CD4-positive, alpha-beta T cell treated with Interleukin-2 at 100 ng/mL for 4 hours (primary cell): ENCODE measurements around the gene CELSR1.
"Not testable (repeated sequence)": the region's sequence is repeated elsewhere in the genome, so short reads cannot be mapped to it uniquely, and the experiment has no call there.

Source experiments
- DNase-seq: peaks from one replicate; pipeline ENCODE4 v3.0.0-alpha.2; 2020; ENCODE audit warnings: low spot score

The CELSR1 gene

DNA sequence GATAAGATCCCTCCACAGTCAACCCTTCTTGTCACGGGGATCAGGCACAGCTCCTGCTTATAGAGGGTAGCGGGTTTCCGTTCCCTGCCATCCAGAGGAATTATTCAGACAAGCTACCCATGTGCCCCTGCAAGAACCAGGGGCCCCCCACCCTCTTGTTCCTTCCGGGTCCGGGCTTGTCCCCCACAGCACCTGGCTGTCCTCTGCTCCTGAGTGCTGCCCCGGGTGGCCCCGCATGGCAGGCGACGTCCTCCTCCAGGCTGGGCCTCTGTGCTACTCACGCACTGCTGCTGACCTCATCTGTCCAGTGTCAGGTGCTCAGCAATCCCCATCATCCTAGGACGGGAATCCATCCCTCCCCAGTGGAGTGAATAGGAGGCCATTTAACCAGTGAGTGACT, 24.7 kb downstream of the CELSR1 start:
- DNase-seq = no peak

DNA sequence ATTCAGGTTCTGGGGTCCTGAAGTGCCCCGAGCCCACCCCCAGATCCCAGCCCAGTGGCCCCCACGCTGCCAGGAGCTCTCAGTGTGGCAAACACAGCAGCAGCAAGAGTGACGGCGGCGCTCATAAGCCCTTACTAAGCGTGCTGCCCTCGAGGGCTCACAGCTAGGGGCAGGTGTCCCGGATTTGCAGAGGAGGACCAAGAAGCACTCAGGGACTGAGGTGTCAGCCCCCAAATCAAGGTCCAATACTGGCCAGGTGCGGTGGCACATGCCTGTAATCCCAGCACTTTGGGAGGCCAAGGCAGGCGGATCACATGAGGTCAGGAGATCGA, 25.4 kb downstream of the CELSR1 start:
- DNase-seq = no peak

DNA sequence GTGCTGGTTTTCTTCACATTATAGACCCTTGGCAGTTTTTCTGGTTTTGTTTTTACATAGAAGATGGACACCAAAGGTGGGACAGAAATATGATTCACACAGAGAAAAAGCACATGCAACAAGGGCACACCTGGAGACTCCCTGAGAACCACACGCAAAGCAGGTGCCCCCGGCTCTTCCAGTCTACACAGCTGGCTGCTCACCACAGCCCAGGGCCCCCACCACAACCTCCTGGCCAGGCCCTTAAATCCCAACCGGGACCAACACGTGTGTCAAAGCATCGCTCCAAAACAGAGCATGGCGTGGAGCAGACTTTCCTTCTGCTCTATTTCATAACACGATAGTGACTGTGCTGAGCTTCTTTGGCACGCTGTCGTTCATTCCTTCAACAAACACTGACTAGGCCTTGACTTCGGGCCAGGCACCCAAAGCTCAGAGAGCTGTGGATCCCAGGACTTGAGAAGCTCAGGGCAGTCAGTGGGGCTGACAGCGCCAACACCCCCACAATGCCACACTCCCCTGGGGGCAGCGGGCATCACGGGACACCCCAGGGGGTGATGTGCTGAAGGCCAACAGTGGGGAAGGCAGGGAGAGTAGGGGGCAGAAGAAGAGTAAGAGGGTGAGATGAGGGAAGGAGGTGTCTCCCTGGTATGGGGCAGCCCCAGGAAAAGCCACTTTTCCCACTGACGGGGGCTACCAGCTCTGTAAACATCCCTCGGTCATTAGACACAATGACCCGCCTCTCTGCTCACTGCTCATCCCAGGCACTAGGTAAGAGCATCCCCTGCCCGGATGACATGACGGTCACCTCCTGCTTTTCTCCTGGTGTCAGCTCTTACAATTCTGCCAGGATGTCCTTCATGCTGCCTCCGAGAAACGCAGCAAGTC, 26.0 kb downstream of the CELSR1 start:
- no peak for DNase-seq

DNA sequence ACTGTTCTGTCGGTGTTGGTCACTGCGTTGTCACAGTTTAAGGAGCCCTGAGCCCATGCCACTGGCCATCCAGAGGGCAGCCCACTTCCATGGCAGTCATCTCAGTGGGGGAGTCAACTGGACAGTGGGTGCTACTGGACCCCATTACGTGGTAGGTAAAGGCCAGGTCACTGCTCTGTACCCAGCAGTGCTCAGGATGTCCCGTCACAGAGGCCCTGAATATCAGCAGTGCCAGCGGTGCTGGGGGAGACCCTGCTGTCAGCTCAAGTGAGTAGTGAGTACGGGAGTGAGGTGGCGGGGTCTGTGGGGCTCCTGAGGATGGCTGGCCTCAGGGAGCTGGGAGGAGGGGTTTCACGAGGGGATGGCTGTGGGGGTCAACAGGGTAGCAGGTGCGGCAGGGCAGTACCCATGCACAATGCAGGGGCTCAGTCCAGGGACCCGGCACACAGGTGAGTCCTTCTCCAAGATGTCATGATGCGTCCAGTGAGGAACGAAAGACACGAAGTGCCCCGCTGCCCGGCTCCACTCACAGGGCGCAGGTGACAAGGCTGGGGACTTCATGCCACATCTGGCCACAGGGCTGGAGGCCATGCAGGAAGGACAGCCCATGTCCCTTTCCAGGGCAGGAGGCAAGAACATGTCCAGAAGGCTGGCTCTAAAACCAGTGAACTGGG, 27.9 kb downstream of the CELSR1 start:
- no peak for DNase-seq

DNA sequence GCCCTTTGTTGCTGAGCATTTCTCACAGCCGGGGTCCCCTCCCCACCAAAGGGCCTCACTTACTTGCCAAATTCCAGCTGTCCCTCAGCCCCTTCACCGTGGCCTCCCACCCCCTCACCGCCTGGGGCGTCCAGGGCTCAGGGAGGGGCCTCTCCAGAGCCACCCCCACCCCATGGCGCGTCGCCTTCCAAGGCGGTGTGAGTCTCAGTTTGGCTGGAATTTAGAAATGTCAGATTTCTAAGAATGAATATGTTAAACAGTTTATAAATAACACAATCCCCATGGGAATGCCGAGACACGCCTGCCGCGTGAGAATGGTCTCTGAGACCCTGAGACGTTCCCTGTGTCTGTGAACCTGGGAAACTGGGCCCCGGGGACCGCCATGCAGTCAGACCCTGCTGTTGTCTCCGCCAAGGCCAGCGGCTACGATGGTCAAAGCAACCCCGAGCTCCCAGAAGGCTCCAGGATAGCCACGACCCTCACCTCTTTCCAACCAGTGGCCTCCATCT, 28.9 kb downstream of the CELSR1 start:
- DNase-seq = no peak

DNA sequence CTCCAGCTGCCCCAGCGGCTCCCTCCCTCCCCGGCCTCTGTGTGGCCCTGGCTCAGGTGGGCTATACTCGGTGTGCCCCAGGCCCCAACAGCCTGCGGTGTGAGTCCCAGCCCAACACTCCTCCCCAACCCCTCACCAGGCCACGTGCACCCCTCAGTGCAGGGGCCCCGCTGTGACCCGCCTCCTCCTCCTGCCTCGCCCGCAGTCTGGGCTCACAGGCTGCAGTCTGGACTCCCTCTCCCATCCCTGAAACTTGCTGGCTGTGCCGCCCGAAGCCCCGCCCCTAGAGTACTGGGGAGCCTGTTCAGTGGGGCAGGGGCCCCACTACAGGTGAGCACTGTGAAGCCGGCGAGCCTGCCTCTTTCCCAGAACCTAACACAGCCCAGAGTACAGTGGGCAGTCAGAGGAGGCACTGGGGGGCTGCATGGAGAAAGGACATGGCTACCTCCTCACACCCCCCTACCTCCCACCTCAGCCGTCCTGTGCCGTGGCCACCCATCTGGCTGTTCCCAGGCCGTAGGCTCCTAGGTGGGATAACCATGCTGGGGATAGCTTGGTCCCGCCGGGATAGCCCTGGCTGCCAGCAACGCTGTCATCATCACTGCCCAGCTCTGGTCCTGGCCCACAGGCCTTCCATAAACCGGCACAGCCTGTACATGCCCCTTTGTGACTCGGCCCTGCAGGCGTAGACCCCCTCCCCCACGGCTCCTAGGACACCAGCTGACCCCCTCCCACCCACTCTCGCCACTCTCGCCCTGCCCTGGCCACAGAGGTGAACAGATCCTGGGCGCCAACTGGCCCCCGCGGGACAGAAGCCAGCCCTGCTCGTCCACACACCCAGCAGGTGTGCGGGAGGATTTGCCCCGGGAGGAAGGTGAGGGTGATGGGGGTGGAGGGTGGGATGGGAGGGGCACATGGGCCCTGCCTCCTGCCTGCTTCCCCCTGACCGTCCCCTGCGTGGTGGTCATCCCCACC, 29.7 kb downstream of the CELSR1 start:
- no peak for DNase-seq

DNA sequence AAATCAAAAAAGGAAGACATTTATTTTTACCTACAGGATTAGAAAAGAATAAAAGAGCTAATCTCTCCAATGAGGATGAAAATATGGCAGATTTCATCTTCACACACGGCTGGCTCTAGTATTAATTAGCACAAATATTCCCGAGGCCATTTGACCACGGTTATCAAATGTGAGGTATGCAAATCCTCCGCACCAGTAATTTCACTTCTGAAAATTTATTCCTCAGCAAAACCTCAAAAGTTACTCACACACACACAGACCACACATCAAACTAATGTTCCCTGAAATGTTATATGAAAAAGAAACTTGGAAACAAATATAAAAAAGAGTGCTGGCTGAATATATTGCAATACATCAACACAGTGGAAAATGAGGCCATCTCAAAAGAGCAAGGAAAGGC, 32.8 kb downstream of the CELSR1 start:
- DNase-seq = no peak

DNA sequence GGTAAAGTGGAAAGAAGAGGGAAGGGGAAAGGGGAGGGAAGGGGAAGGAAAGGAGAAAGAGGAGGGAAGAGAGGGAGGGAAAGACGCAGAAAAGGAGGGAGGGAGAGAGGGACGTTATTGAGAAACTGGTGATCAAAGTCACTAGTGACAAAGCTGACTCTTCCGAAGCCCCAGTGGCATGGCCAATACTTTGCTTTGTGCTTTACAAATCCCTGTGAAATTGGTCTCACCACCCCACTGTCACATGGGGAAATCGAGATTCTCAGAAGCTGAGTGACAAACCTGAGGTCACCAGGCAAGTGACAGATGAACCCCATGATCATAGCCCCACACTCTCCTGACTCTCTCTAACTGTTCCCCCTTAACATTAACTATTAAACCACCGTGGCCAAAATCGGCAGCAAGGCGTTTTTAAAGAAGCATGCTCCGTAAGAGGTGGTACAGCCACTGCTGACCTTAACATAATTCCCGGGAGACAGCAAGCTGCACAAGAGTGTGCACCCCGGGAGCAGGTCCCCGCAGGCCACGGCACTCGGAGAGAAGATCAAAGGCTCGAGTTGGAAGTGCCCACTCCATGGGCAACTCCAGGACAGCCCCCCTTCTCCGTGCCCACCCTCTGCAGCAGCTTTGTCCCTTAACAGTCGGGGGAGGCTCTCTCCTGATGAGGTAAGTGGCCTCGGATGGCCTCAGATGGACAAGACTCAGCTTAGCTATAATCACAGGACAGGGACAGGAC, 34.8 kb downstream of the CELSR1 start:
- DNase-seq = no peak

DNA sequence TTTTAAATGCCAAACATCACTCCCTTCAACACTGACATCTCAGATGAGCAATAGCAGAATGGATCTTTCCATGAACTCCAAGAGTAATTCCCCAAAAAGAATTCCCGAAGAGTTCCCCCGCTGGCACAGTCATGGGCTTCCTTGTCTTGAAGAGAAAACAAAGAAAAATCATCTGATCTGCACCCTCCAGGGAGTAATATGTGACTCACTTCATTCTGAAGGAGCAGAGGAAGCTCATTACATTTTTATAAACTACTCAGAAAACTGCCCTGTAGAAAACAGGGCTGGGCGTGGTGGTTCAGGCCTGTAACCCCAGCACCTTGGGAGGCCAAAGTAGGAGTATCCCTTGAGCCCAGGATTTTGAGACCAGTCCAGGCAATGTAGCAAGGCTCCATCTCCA, 35.7 kb downstream of the CELSR1 start:
- no peak for DNase-seq

DNA sequence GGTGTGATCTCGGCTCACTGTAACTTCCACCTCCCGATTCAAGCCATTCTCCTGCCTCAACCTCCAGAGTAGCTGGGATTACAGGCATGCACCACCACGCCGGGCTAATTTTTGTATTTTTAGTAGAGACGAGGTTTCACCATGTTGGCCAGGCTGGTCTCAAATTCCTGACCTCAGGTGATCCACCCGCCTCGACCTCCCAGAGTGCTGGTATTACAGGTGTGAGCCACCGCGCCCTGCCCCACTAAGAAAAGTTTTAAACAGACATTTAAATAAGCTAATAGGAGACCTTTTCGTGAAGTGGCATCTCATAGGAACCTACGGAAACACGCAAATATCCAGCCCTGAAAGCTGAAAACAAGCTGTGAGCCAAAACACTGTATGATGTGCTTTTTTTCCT, 36.2 kb downstream of the CELSR1 start:
- DNase-seq = not testable (repeated sequence)

DNA sequence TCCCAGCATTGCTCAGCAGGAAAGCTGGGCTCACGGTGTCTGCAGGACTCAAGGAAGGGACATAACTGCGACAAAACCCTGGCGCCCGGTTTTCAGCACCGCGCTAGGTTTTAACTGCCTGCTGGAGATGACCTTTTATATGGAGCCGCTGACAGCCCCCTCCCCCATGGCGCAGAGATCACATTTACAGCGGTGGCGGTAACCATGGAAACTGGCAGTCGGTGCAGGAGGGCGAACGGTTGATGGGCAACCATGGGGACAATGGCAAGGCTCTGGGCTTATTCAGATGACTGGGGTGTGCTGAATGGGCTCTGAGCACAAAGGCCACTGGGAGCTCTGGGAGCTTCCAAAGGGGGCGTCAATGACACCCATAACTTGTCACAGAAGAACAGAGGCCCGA, 37.2 kb downstream of the CELSR1 start:
- DNase-seq = no peak

DNA sequence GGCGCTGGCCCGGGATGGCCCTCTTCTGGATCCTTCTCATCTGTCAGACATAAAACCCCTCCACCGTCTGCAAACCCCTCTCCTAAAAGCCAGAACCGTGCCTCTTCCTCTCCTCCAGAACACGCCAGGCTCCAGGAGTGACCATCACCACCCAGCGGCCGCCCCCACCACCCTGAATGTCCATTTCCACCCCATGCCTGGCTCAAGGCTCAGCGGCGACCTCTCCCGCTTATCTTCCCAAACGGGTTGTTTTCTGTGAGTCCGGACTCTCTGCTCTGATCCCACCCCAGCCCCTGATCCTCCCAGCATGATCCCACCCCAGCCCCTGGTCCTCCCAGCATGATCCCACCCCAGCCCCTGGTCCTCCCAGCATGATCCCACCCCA, 37.6 kb downstream of the CELSR1 start:
- DNase-seq = no peak

DNA sequence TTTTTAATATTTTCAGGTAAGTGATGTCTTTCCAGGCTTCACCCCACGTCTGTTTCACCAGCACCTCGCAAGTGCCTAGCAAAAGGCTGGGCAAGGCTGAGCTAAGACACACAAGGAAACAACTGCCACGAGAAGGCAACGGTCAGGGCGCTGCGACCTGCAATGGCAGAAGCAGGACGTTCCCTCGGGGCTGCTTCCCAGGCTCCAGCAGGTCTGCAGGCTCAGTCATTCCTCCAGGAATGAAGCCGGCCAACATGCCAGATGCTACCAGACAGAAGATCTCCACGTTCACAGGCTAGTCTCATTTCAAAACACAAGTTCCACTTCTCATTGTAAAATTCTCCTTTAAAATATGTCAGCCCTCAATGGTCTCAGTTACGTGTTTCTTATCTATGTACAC, 45.5 kb downstream of the CELSR1 start:
- no peak for DNase-seq

DNA sequence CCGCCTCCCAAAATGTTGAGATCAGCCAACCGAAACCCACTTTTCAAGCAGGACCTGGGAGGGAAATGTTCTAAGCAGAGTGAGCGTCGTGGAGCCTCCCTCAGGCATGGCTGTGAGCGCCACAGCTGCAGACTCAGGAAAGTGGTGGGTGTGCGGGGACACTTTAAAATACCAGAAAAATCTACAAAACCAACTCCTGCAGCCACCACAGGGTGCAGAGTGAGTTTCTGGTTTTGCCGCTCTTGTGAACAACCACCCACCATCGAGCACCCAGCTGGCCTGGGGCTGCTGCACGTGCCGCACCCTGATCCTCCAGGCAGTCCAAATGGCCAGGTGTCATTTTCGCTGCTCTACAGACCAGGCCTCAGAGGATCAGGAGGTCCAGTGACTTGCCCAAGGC, 46.9 kb downstream of the CELSR1 start:
- no peak for DNase-seq

DNA sequence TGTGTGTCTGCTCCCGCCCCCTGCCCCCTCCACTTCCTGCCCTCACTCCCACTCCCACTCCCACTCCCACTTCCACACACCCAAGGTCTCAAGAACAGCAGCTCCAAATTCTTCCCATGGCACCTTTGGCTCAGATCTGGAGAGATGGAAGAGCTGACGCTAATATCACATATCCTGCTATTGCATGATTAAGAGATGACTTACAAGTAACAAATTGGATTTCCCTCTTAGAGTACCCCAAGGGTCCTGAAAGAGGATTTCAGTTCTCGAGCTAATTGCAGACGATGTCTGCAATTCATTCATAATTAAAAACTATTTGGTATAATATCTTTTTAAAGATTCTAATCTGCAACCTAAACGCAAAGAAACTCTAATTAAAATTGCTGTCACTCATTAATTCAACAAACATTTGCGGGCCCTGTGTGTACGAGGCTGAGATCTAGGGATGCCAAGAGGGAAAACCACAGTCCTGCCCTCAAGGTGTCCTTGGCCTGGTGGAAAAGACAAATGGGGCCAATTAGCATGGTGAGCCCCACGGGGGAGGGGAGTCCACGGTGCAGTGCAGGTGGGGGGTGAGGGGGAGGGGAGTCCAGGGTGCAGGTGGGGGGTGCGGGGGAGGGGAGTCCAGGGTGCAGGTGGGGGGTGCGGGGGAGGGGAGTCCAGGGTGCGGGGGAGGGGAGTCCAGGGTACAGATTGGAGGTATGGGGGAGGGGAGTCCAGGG, 50.3 kb downstream of the CELSR1 start:
- DNase-seq = no peak

DNA sequence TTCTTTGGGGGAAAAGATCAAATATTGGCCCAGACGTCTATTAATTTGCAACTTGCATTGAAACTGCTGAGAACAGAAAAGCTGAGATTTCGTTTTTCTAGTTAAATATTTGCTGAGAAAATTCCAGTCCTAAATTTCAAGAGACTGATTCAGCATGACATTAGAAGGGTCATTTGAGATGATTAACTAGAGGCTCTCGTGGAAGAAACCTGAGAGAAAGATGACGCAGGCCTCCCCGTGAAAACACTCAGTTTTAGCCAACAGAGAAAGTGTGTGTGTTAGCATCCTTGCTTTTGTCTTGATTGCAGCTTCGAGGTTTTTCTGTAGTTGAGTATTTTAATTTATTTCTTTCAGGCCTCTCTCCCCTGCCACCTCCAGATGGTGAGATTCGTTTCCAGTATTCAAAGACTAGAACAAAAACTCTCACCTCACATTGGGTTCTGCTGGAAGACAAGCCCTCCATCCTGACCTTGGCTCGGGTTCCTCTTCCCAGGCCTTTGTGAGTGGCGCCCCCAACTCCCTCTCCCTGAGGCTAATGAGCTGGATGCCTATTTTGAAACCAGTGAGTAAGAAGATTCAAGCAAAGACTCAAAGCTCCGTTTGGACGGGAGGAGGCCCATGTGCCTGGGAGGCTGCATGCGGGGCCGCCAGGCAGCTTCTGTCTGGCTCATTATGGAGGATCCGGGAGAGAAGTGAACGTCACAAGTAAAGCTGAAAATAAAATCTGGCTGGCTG, 52.4 kb downstream of the CELSR1 start:
- no peak for DNase-seq

DNA sequence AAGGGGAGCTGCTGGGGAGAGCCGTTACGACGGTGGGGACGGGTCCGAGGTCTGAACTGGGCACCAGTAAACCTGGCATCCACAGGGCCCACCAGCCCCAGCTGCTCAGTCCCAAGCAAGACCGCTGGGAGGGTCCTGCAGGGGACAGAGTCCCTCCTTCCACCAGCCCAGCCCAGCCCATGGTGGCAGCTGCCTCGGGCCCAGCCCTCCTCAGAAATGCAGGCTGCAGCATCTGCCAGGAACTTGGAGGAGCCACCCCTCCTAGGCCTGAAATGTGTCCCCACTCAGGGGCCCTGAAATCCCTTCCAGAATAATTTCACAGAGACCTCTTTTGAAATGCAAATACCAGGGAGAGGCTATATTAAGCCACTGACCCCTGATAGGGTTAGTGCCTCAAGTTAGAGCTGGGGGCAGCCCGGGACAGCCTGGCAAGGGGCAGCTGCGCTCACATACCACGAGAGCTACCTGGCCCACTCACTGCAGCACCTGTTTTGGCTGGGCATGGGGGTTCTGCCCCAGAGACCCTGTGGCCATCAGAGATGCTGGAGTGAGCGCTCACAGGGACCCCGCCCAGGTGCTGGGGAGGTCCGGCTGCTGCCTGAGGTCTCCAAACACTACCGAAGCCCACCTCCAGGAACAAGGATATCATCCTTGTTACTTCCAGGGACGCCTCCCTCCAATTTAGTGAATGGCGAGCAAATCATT, 53.1 kb downstream of the CELSR1 start:
- DNase-seq = no peak

DNA sequence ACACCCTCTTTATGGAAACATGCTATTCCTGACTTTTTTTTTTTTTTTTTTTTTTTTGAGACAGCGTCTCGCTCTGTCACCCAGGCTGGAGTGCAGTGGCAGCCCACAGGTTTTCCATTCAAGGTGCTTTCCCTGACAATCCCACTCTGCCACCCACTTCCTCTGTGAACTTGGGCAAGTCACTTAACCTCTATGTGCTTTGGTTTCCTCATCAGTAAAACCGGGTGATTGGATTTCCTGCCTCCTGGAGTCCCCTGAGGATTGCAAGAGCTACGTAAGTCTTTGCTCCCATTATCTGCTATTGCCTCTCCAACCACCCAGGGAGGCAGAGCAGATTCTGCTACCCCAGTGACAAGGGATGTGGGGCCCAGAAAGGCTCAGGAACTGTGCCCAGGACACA, 54.1 kb downstream of the CELSR1 start:
- no peak for DNase-seq

DNA sequence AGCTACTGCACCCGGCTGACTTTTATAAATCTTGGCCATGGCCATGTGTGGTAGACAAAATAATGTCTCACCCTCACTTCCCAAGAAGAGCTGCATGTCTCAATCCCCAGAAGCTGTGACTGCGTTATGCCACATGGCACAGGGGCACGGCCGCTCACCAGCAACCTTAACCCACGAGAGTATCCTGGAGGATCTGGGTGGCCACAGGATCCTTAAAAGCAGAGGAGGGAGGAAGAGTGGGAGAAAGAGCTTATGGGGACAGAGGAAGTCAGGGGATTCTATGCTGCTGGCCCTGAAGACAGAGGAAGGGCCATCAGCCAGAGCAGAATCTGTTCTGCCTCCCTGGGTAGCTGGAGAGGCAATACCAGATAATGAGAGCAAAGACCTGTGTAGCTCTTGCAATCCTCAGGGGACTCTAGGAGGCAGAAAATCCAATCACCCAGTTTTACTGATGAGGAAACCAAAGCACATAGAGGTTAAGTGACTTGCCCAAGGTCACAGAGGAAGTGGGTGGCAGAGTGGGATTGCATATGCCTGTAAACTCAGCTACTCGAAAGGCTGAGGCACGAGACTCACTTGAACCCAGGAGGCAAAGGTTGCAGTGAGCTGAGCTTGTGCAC, 55.3 kb downstream of the CELSR1 start:
- no peak for DNase-seq
